HuH-7 (cell line): Measurements from ENCODE around the gene DCHS1.
"Not testable (repeated sequence)": the region's sequence is repeated elsewhere in the genome, so short reads cannot be mapped to it uniquely, and the experiment has no call there.

Source experiments
- DNase-seq: peaks from one replicate; pipeline ENCODE4 v3.0.0; 2011; ENCODE audit warnings: low spot score

The DCHS1 gene, protein sequence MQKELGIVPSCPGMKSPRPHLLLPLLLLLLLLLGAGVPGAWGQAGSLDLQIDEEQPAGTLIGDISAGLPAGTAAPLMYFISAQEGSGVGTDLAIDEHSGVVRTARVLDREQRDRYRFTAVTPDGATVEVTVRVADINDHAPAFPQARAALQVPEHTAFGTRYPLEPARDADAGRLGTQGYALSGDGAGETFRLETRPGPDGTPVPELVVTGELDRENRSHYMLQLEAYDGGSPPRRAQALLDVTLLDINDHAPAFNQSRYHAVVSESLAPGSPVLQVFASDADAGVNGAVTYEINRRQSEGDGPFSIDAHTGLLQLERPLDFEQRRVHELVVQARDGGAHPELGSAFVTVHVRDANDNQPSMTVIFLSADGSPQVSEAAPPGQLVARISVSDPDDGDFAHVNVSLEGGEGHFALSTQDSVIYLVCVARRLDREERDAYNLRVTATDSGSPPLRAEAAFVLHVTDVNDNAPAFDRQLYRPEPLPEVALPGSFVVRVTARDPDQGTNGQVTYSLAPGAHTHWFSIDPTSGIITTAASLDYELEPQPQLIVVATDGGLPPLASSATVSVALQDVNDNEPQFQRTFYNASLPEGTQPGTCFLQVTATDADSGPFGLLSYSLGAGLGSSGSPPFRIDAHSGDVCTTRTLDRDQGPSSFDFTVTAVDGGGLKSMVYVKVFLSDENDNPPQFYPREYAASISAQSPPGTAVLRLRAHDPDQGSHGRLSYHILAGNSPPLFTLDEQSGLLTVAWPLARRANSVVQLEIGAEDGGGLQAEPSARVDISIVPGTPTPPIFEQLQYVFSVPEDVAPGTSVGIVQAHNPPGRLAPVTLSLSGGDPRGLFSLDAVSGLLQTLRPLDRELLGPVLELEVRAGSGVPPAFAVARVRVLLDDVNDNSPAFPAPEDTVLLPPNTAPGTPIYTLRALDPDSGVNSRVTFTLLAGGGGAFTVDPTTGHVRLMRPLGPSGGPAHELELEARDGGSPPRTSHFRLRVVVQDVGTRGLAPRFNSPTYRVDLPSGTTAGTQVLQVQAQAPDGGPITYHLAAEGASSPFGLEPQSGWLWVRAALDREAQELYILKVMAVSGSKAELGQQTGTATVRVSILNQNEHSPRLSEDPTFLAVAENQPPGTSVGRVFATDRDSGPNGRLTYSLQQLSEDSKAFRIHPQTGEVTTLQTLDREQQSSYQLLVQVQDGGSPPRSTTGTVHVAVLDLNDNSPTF (N-terminal part only)

DNA sequence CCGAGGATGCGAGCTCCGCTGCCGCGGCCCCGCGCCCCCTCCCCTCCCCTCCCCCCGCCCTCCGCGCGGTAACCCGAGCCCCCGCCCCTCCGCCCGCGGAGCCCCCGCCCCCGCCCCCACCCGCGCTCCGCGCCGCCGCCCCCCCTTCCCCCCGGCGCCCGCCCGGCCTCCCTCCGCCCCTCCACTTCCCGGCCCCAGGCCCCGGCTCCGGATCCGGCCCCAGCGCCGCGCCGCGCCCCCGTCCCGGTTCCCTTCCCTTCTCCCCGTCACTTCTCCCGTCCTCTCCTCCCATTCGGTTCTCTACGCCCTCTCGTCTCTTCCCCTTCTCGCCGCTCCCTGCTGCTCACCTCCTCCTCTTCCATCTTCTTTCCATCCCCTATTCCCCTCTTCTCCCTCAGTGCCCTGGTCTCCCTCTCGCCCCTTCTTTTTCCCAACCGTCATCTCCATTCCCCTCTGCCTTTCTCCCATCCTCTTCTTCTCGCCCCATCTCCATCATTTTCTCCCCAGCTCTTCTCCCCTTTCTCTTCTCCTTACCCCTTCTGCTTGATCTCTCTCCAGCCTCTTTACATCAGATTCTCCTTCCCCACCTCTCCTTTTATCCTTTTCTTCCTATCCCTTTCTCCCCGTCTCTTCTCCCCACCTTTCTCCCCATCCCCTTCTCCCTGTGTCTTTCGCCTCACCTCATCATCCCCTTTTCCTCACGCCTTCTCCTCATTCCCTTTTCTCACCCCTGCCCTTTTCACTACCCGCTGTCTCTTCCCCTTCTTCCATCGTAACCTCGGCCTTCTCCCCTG is at the start of gene DCHS1:
DCHS1 (minus strand) TSS at position 20 of the 794 bp plus-strand sequence. CDS start 14,196 bp downstream, outside the sequence.
- no peak for DNase-seq

GRCh38 chr11:6703247-6704063 is 47.8 kb upstream of the DCHS1 start:
- DNase-seq: peak; percentile 40

GRCh38 chr11:6701955-6702354 is 46.3 kb upstream of the DCHS1 start:
- not testable (repeated sequence) for DNase-seq

DNA sequence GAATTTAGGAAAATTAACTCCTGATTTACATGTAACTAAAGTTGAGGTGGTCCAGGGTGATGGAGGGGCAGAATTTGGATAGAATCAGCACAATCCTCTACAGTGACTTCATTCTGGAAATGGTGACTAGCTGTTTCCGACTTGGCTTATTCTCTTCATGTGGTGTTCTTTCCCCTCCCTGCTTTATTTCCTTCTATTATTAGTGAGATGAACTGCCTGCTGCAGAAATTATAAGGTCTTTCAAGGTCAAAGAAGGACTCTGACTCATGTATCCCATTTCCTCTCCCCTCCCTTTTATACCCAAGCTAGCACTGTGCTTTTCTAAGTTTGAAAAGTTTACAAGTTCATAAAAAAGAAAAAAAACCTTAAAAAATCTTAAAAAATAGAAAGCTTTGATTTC is 39.8 kb upstream of the DCHS1 start:
- no peak for DNase-seq

- no peak for DNase-seq
These were observed 38.6 kb upstream of the DCHS1 start for GRCh38 chr11:6694229-6694535.

GRCh38 chr11:6693342-6694228 is 38.0 kb upstream of the DCHS1 start:
- DNase-seq: no peak

- no peak for DNase-seq
These were observed 36.5 kb upstream of the DCHS1 start for GRCh38 chr11:6692128-6692527.

GRCh38 chr11:6690431-6691132 is 35.0 kb upstream of the DCHS1 start:
- DNase-seq: not testable (repeated sequence)

- no peak for DNase-seq
These were observed 32.3 kb upstream of the DCHS1 start for GRCh38 chr11:6687876-6688275.

GRCh38 chr11:6686006-6686405 is 30.4 kb upstream of the DCHS1 start:
- DNase-seq: no peak

DNA sequence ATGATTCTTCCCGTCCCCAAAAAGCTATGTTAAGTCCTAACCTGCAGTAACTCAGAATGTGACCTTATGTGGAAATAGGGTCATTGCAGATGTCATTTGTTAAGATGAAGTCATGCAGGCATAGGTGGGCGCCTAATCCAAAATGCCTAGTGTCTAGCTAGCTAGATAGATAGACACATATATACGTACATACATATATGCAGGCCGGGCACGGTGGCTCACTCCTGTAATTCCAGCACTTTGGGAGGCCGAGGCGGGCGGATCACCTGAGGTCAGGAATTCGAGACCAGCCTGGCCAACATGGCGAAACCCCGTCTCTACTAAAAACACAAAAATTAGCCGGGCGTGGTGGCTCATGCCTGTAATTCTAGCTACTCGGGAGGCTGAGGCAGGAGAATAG is 28.5 kb upstream of the DCHS1 start:
- not testable (repeated sequence) for DNase-seq

DNA sequence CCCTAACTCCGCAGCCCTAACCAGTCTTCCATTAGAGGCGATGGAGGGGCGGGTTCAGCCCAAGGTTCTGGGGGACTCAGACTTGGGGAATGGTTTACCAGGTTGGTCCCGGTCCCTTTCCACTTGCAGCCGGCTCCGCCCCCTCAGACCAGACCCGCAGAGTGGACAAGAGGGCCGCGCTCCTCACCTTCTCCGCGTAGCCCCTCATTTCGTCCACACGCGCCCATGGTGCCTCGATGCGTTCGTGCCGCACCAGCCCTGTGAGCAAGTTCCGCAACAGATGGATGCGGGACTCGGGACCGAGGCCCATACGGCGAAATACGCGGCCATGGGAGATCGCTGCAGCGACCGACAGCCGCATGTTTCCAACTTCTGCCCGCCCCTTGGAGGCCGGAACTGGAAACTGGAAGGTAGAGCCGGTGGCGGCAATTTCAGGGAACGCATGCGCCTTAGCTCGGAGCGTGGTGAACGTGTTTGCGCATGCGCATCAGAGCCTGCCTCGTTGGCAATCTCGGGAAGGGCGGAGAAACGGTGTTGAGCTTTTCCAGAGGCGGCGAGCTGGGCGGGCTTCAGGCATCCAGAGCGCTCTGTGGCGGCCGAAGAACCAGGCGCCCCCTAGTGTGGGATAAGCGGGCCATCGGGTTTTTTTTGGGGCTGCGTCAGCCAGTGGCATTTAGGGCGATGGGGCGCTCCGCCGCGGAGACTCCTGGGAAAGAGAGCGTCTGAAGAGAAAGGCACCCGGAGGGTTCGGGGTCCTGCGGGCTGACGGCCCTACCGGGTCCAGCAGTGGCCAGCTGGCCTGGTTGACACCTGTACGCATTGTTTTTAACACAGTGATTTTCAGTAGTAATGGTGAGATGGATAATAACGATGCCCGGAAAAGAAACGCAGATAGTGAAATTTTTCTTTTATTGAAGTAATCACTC is 27.6 kb upstream of the DCHS1 start, which contains the start of gene MRPL17:
MRPL17 (minus strand) TSS at position 405 of the 926 bp plus-strand sequence; CDS start at position 361, 44 bp downstream.
- peak; percentile 93 for DNase-seq

GRCh38 chr11:6682591-6682935 is 27.0 kb upstream of the DCHS1 start:
- no peak for DNase-seq

- no peak for DNase-seq
These were observed 26.3 kb upstream of the DCHS1 start for GRCh38 chr11:6681949-6682348.

DNA sequence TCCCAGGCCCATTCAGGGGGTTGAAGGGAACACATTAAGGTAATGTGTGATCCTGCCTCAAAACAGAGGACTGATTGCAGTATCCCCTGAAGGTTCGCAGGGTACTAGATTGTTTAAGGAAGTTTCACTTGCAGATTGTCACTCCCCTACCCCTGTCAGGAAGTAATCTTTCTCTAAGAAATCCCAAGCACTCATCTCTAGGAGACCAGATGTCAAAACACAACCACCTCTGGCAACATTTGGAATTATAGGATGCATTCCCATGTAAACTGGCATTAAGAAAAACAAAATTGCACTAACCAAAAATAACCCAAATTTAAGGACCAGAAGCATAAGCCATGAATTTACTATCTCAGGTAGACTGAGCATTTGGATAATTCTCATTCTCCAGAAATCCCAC is 25.9 kb upstream of the DCHS1 start:
- no peak for DNase-seq

DNA sequence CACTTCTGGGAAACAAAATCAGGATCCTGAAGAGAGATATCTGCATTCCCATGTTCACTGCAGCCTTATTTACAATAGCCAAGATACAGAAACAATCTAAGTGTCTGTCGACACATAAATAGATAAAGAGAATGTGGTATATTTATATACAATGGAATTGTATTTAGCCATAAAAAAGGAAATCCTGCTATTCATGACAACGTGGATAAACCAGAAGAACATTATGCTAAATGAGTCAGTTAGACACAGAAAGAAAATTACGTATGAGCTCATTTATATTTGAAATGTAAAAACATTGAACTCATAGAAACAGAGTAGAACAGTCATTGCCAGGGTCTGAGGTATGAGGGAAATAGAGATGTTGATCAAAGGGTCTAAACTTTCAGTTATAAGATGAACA is 21.4 kb upstream of the DCHS1 start:
- no peak for DNase-seq

- no peak for DNase-seq
These were observed 19.3 kb upstream of the DCHS1 start for GRCh38 chr11:6674862-6675261.

DNA sequence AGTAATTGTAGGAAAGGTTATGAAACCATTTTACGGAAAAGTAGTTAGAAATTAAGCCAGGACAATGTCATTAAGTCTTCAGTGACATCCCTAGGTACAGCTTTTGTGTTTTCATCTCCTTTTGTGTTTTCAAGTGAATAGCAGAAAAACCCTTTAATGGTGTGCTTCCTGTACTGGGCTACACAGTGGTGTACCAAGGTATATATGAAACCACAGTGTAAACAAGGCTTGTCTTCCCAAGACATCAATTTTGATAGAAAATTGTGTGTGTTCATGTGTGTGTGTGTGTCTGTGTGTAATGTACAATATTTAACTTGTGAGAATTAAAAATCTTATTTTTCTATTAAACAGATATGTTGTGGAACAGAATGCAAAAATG is 18.6 kb upstream of the DCHS1 start:
- no peak for DNase-seq
